Measurements from ENCODE around the gene BCAN.
A peak's percentile ranks its signal among the peaks of the same experiment; 100 is the strongest.

Gene BCAN

GRCh38 chr1:156616463-156616862, 25.5 kb upstream of the BCAN start:
- no peak for TF ChIP-seq CTCF (IDR thresholded peaks at IDR 0.05; ENCODE audit: low read depth, low read length, missing control alignments)
- no peak for DNase-seq (ENCODE audit: low read depth)
- H3K4me3 ChIP-seq (ENCODE audit: low read depth, low read length), result no peak overlapping the region

GRCh38 chr1:156618853-156619581, 22.9 kb upstream of the BCAN start, which contains the start of gene HAPLN2:
TSS of gene HAPLN2 (plus strand) at chr1:156619415. CDS start at chr1:156623491, 4,076 bp downstream.
- no peak for DNase-seq (ENCODE audit: low read depth)
- TF ChIP-seq CTCF (IDR thresholded peaks at IDR 0.05; ENCODE audit: low read depth, low read length, missing control alignments), result peak; percentile 61
- H3K4me3 ChIP-seq (ENCODE audit: low read depth, low read length), result no peak within 1 kb of the TSS

- no peak for TF ChIP-seq CTCF (IDR thresholded peaks at IDR 0.05; ENCODE audit: low read depth, low read length, missing control alignments)
- DNase-seq (ENCODE audit: low read depth), result no peak
Observed at GRCh38 chr1:156619582-156619955, 22.3 kb upstream of the BCAN start.

GRCh38 chr1:156622581-156623297, 19.2 kb upstream of the BCAN start:
- no peak overlapping the region for H3K4me3 ChIP-seq (ENCODE audit: low read depth, low read length)
- TF ChIP-seq CTCF (IDR thresholded peaks at IDR 0.05; ENCODE audit: low read depth, low read length, missing control alignments), result no peak
- no peak for DNase-seq (ENCODE audit: low read depth)

More at GRCh38 chr1:156619582-156619955, 22.3 kb upstream of the BCAN start:
- no peak overlapping the region for H3K4me3 ChIP-seq (ENCODE audit: low read depth, low read length)

GRCh38 chr1:156623946-156624813, 17.7 kb upstream of the BCAN start:
- peak overlapping the region; percentile 25; the same call in 1 of the 2 replicates for H3K4me3 ChIP-seq (ENCODE audit: low read depth, low read length)
- no peak for DNase-seq (ENCODE audit: low read depth)
- peak; percentile 58 for TF ChIP-seq CTCF (IDR thresholded peaks at IDR 0.05; ENCODE audit: low read depth, low read length, missing control alignments)

GRCh38 chr1:156624814-156625435, 17.0 kb upstream of the BCAN start:
- no peak for DNase-seq (ENCODE audit: low read depth)
- H3K4me3 ChIP-seq (ENCODE audit: low read depth, low read length), result no peak overlapping the region
- TF ChIP-seq CTCF (IDR thresholded peaks at IDR 0.05; ENCODE audit: low read depth, low read length, missing control alignments), result no peak
